Hepatic stellate cell (primary cell): ENCODE data around the gene CHRNA4.
"Not testable (repeated sequence)": the region's sequence is repeated elsewhere in the genome, so short reads cannot be mapped to it uniquely, and the experiment has no call there.

Experiments used
- DNase-seq: peaks from one replicate; pipeline ENCODE4 v3.0.0; 2011; ENCODE audit warnings: low spot score

CHRNA4 gene

GRCh38 chr20:63308218-63308911 is 52.8 kb downstream of the CHRNA4 start:
- no peak for DNase-seq

GRCh38 chr20:63307538-63308217 is 53.5 kb downstream of the CHRNA4 start:
- DNase-seq: no peak

GRCh38 chr20:63306673-63307537 is 54.2 kb downstream of the CHRNA4 start:
- DNase-seq: no peak

- DNase-seq: not testable (repeated sequence)
Observed at GRCh38 chr20:63305933-63306672, 55.0 kb downstream of the CHRNA4 start.

- no peak for DNase-seq
Observed at GRCh38 chr20:63305393-63305792, 55.8 kb downstream of the CHRNA4 start.

GRCh38 chr20:63303095-63303666 is 58.0 kb downstream of the CHRNA4 start:
- DNase-seq: no peak

- no peak for DNase-seq
Observed at GRCh38 chr20:63301671-63302070, 59.5 kb downstream of the CHRNA4 start.

- DNase-seq: no peak
Observed at GRCh38 chr20:63298731-63299312, 62.3 kb downstream of the CHRNA4 start.

- DNase-seq: no peak
Observed at GRCh38 chr20:63297796-63298572, 63.2 kb downstream of the CHRNA4 start.

- DNase-seq: no peak
Observed at GRCh38 chr20:63297371-63297781, 63.8 kb downstream of the CHRNA4 start.

GRCh38 chr20:63296531-63297299 is 64.4 kb downstream of the CHRNA4 start:
- DNase-seq: no peak

- no peak for DNase-seq
Observed at GRCh38 chr20:63295846-63296245, 65.3 kb downstream of the CHRNA4 start.

GRCh38 chr20:63295422-63295821 is 65.7 kb downstream of the CHRNA4 start:
- no peak for DNase-seq

- no peak for DNase-seq
Observed at GRCh38 chr20:63295018-63295417, 66.1 kb downstream of the CHRNA4 start.

GRCh38 chr20:63294536-63294900 is 66.6 kb downstream of the CHRNA4 start:
- no peak for DNase-seq

- DNase-seq: no peak
Observed at GRCh38 chr20:63293871-63294535, 67.1 kb downstream of the CHRNA4 start.

- no peak for DNase-seq
Observed at GRCh38 chr20:63293456-63293855, 67.7 kb downstream of the CHRNA4 start.
